IMR-90 (cell line): ENCODE results near the gene ZNF841. TPM values are rescaled to one million over a fixed set of nuclear protein-coding genes. Genes with fewer than 3 reads are reported as not detected.

Experiments used
- ATAC-seq: fragments of 200-7000 bp; cut with Tn5 transposase; 2 replicates; pipeline ENCODE4 v1.9.1; 2020; ENCODE audit warnings: low read depth, mild to moderate bottlenecking, moderate library complexity
- BruUV-seq: library from RNA; stranded (reverse); fragments of 400-500 nt; replicated peaks from 2 replicates; lab custom pipeline; 2021; lab: Mats Ljungman, UMichigan
- CTCF ChIA-PET: fragments of 300-600 bp; formaldehyde crosslinking; extraction: SDS; loops from one replicate; lab custom pipeline; 2021; ENCODE audit warnings: antibody characterized with exemption; lab: Yijun Ruan, JAX
- POLR2A ChIA-PET: fragments of 300-600 bp; sonication (Branson Sonifier 250); formaldehyde crosslinking; loops from one replicate; lab custom pipeline; 2022; ENCODE audit warnings: antibody characterized with exemption; ENCODE audit not compliant: unreplicated experiment; lab: Charles Lee
- DNase-seq: peaks from one replicate; pipeline ENCODE4 v3.0.0; 2013
- H2AFZ ChIP-seq: replicated peaks from 2 replicates; pipeline ENCODE3; 2013; ENCODE audit warnings: low read length, mild to moderate bottlenecking; ENCODE audit not compliant: poor library complexity
- H2AK5ac ChIP-seq: 2 replicates; pipeline ENCODE4 v1.6.1; 2013; ENCODE audit warnings: low read depth, low read length, inconsistent platforms
- H2AK9ac ChIP-seq: replicated peaks from 2 replicates; pipeline ENCODE3; 2013; ENCODE audit warnings: mild to moderate bottlenecking, low read depth, low read length, moderate library complexity; ENCODE audit not compliant: poor library complexity
- H2BK120ac ChIP-seq: 2 replicates; pipeline ENCODE4 v1.6.1; 2013; ENCODE audit warnings: low read depth, low read length, inconsistent platforms
- H2BK15ac ChIP-seq: 3 replicates; pipeline ENCODE4 v1.6.1; 2013; ENCODE audit warnings: low read depth, low read length, inconsistent platforms
- H2BK20ac ChIP-seq: 2 replicates; pipeline ENCODE4 v1.6.1; 2013; ENCODE audit warnings: low read depth, mild to moderate bottlenecking, inconsistent platforms, low read length, moderate library complexity
- H2BK5ac ChIP-seq: 2 replicates; pipeline ENCODE4 v1.6.1; 2013; ENCODE audit warnings: mild to moderate bottlenecking, low read depth, low read length, inconsistent platforms; ENCODE audit not compliant: poor library complexity, severe bottlenecking
- H3K14ac ChIP-seq: replicated peaks from 2 replicates; pipeline ENCODE4 v1.6.1; 2013; ENCODE audit warnings: low read depth, low read length, inconsistent platforms
- H3K18ac ChIP-seq: 2 replicates; pipeline ENCODE4 v1.6.1; 2013; ENCODE audit warnings: low read depth, low read length, control low read depth
- H3K23ac ChIP-seq: 2 replicates; pipeline ENCODE4 v1.6.1; 2013; ENCODE audit warnings: low read depth, low read length, inconsistent platforms
- H3K27ac ChIP-seq: 2 replicates; pipeline ENCODE4 v1.5.1; 2013; ENCODE audit warnings: mild to moderate bottlenecking, control low read depth, low read length; ENCODE audit not compliant: insufficient read depth
- H3K27me3 ChIP-seq: 2 replicates; pipeline ENCODE4 v1.6.1; 2013; ENCODE audit warnings: low read length; ENCODE audit not compliant: control insufficient read depth, insufficient read depth
- H3K36me3 ChIP-seq: 2 replicates; pipeline ENCODE4 v1.6.1; 2013; ENCODE audit warnings: low read length, mixed read lengths; ENCODE audit not compliant: control insufficient read depth, insufficient read depth
- H3K4ac ChIP-seq: 2 replicates; pipeline ENCODE4 v1.6.1; 2013; ENCODE audit warnings: low read depth, low read length, inconsistent platforms
- H3K4me1 ChIP-seq: 2 replicates; pipeline ENCODE4 v1.6.1; 2013; ENCODE audit warnings: low read length, mixed read lengths; ENCODE audit not compliant: control insufficient read depth, insufficient read depth
- H3K4me2 ChIP-seq: 2 replicates; pipeline ENCODE4 v1.6.1; 2013; ENCODE audit warnings: low read depth, mild to moderate bottlenecking, control low read depth, low read length, moderate library complexity
- H3K4me3 ChIP-seq: 2 replicates; pipeline ENCODE4 v1.5.1; 2013; ENCODE audit warnings: low read depth, mild to moderate bottlenecking, control low read depth, low read length, moderate library complexity; ENCODE audit not compliant: insufficient read depth
- H3K56ac ChIP-seq: 2 replicates; pipeline ENCODE4 v1.6.1; 2013; ENCODE audit warnings: low read length, inconsistent platforms; ENCODE audit not compliant: insufficient read depth; ENCODE audit errors: extremely low read depth
- H3K79me1 ChIP-seq, 2 experiments: 2 replicates each; pipeline ENCODE4 v1.6.1; 2013; ENCODE audit warnings: low read length in 2 of 2, inconsistent platforms in 1 of 2, low read depth in 1 of 2
- H3K9ac ChIP-seq: 2 replicates; pipeline ENCODE4 v1.6.1; 2013; ENCODE audit warnings: low read depth, low read length, control low read depth
- H3K9me1 ChIP-seq: 2 replicates; pipeline ENCODE4 v1.6.1; 2013; ENCODE audit warnings: low read length, inconsistent platforms; ENCODE audit not compliant: insufficient read depth
- H3K9me3 ChIP-seq: 2 replicates; pipeline ENCODE4 v1.6.1; 2013; ENCODE audit warnings: low read length; ENCODE audit not compliant: control insufficient read depth, insufficient read depth
- H4K20me1 ChIP-seq: 2 replicates; pipeline ENCODE4 v1.6.1; 2013; ENCODE audit warnings: low read length, inconsistent platforms; ENCODE audit not compliant: insufficient read depth
- H4K5ac ChIP-seq: 2 replicates; pipeline ENCODE4 v1.6.1; 2013; ENCODE audit warnings: mild to moderate bottlenecking, low read depth, low read length, control low read depth
- H4K8ac ChIP-seq, 2 experiments: 2 replicates each; pipeline ENCODE4 v1.6.1; 2013; ENCODE audit warnings: low read depth in 2 of 2, low read length in 2 of 2, control low read depth in 1 of 2, inconsistent platforms in 1 of 2
- H4K91ac ChIP-seq: 2 replicates; pipeline ENCODE4 v1.6.1; 2013; ENCODE audit warnings: low read depth, low read length, inconsistent platforms; ENCODE audit not compliant: insufficient read depth
- BHLHE40 ChIP-seq: fragments of 150-350 bp; IDR thresholded peaks from 2 replicates; pipeline ENCODE4 v1.6.1; 2016; ENCODE audit warnings: mild to moderate bottlenecking, low read depth, low read length
- CEBPB ChIP-seq: IDR thresholded peaks from 2 replicates; pipeline ENCODE4 v1.6.1; 2012; ENCODE audit warnings: low read depth, low read length, improper control_type of control experiment
- CHD1 ChIP-seq: IDR thresholded peaks from 2 replicates; pipeline ENCODE4 v1.6.1; 2012; ENCODE audit warnings: low read depth, low read length, improper control_type of control experiment
- FOS ChIP-seq: fragments of 150-350 bp; IDR thresholded peaks from 2 replicates; pipeline ENCODE4 v1.6.1; 2016; ENCODE audit warnings: low read depth, low read length
- NFE2L2 ChIP-seq: fragments of 150-350 bp; IDR thresholded peaks from 2 replicates; pipeline ENCODE4 v1.6.1; 2016; ENCODE audit warnings: low read depth, mild to moderate bottlenecking, low read length
- RFX5 ChIP-seq: IDR thresholded peaks from 2 replicates; pipeline ENCODE4 v1.8.0; 2012; ENCODE audit warnings: low read depth, mild to moderate bottlenecking, low read length, moderate library complexity
- WGBS, 2 experiments: methylation state at CpG; one replicate each; pipeline versions ENCODE4 v1.1.5 to v1.1.7; 2013; ENCODE audit warnings: missing lambda C conversion rate in 2 of 2; ENCODE audit not compliant: insufficient read length in 1 of 2; ENCODE audit errors: extremely low coverage in 2 of 2; 5-methylcytosine and 5-hydroxymethylcytosine counted together
- dilution Hi-C: fragments of 300-500 bp; cut with HindIII; formaldehyde crosslinking; loops from one replicate; pipeline ENCODE4 v1.14.3; 2018; ENCODE audit warnings: low sequenced_read_pairs; ENCODE audit not compliant: unreplicated experiment
- in situ Hi-C: fragments of 300-500 bp; cut with MboI; formaldehyde crosslinking; loops from 3 replicates; pipeline ENCODE4 v1.14.3; 2019; ENCODE audit warnings: low sequenced_read_pairs, inconsistent platforms, mixed read lengths
- intact Hi-C: fragments of 100-400 bp; cut with micrococcal nuclease; formaldehyde crosslinking; loops from 2 replicates; pipeline ENCODE4 v1.10.0; 2022
- microRNA-seq, 2 experiments: library from miRNA; stranded (forward) in 1 of 2; unstranded in 1 of 2; fragments of 10-50 nt in 1 of 2; fragments of <30 nt in 1 of 2; gene quantifications in 1 of 2; microRNA quantifications in 1 of 2; one replicate each; pipeline versions ENCODE3 to v1.1.0; 2013 to 2020; ENCODE audit not compliant: insufficient read depth in 1 of 2, insufficient read length in 1 of 2, unreplicated experiment in 1 of 2
- polyA plus RNA-seq, 3 experiments: library from polyadenylated mRNA; depleted of rRNA; stranded (reverse); fragments of >200 nt; gene quantifications; 2 replicates each; pipeline ENCODE4 v1.2.3, GENCODE V29; 2012; ENCODE audit warnings: low replicate concordance in 1 of 3
- small RNA-seq, 5 experiments: library from RNA; depleted of rRNA; stranded (forward); fragments of <200 nt; gene quantifications; one replicate each; pipeline ENCODE3, GENCODE V24; 2012
- total RNA-seq: library from RNA; depleted of rRNA; stranded (reverse); fragments of >200 nt; gene quantifications from 2 replicates; pipeline ENCODE4 v1.2.3, GENCODE V29; 2012; rRNA removed

ZNF841 gene
- total and polyA plus RNA-seq, 2 of the 4 experiments (the other 2 are of a cell fraction): 8.5 to 28.9 TPM

- Histone ChIP-seq H2AK5ac (no peak overlapping the region), H3K79me1 (peaks cover 0 to 29% of the 10 kb centered on the region in 2 experiments; a peak in 1 of 4 replicates), H4K20me1 (no peaks in the 10 kb centered on the region), H2AFZ (no peak overlapping the region), H3K18ac (no peak overlapping the region), H3K27me3 (no peaks in the 10 kb centered on the region), H3K4me2 (no peak overlapping the region), H3K4ac (no peak overlapping the region), H2BK15ac (no peak overlapping the region), H2BK20ac (no peak overlapping the region), H4K91ac (no peak overlapping the region), H3K36me3 (peaks cover 63% of the 10 kb centered on the region), H4K8ac (no peak overlapping the region), H2AK9ac (no peak overlapping the region), H3K9ac (no peak overlapping the region), H2BK120ac (no peak overlapping the region), H3K4me1 (no peaks in the 10 kb centered on the region), H3K27ac (no peak overlapping the region), H3K56ac (no peak overlapping the region), H3K23ac (no peak overlapping the region), H3K4me3 (no peak overlapping the region), H3K9me1 (no peaks in the 10 kb centered on the region), H3K14ac (no peak overlapping the region), H4K5ac (no peak overlapping the region), H3K9me3 (peaks cover 26% of the 10 kb centered on the region), H2BK5ac (no peak overlapping the region)
- dilution Hi-C loops: no loop called here
- POLR2A ChIA-PET: no interaction called here
- CTCF ChIA-PET: no interaction called here
- no TSS peak for BruUV-seq
- intact Hi-C loops: no loop called here
- DNase-seq: no peak
- WGBS, 2 experiments: no CpG with 5 or more reads among the region's 4 CpGs
- ATAC-seq: no peak
- no peak for TF ChIP-seq RFX5
- TF ChIP-seq FOS: no peak
- TF ChIP-seq CEBPB: no peak
- TF ChIP-seq BHLHE40: no peak
- TF ChIP-seq CHD1: no peak
- TF ChIP-seq NFE2L2: no peak
- in situ Hi-C loops: no loop called here
Observed at GRCh38 chr19:52020506-52020905, 75.1 kb downstream of the ZNF841 start.

Small RNAs within 50 kb of the gene (microRNA-seq; reads per million reads assigned to microRNA genes)
- gene RPL37P23 (ENCODE audit: insufficient read depth, insufficient read length): not detected

Small RNAs within 50 kb of the gene (small RNA-seq; reads per million reads assigned to genes)
- gene RPL37P23: 0 to 10.8 (median 0) reads per million in 5 experiments

Other genes with a start within 250 kb of the ZNF841 start
- gene ZNF577, start 207.8 kb downstream of the ZNF841 start, total RNA-seq: 2.9 and 4.4 TPM in 2 replicates
- 4.0 and 5.8 TPM in 2 replicates for gene ZNF577, start 207.8 kb downstream of the ZNF841 start, polyA plus RNA-seq (2012; rRNA removed)
- 9.2 and 10.4 TPM in 2 replicates for gene ZNF649, start 190.7 kb downstream of the ZNF841 start, total RNA-seq
- gene ZNF649, start 190.7 kb downstream of the ZNF841 start, polyA plus RNA-seq (2012; rRNA removed): 1.5 and 1.9 TPM in 2 replicates
- gene ZNF613, start 168.3 kb downstream of the ZNF841 start, total RNA-seq: 7.8 and 10.4 TPM in 2 replicates
- gene ZNF613, start 168.3 kb downstream of the ZNF841 start, polyA plus RNA-seq (2012; rRNA removed): 2.3 and 3.3 TPM in 2 replicates
- 12.8 and 14.0 TPM in 2 replicates for gene ZNF350, start 108.9 kb downstream of the ZNF841 start, total RNA-seq
- gene ZNF350, start 108.9 kb downstream of the ZNF841 start, polyA plus RNA-seq (2012; rRNA removed): 3.7 and 4.7 TPM in 2 replicates
- gene ZNF615, start 87.6 kb downstream of the ZNF841 start, total RNA-seq: 9.7 and 10.9 TPM in 2 replicates
- gene ZNF615, start 87.6 kb downstream of the ZNF841 start, polyA plus RNA-seq (2012; rRNA removed): 2.0 and 2.2 TPM in 2 replicates
- 12.4 and 13.9 TPM in 2 replicates for gene ZNF614, start 67.4 kb downstream of the ZNF841 start, total RNA-seq
- 2.5 and 3.4 TPM in 2 replicates for gene ZNF614, start 67.4 kb downstream of the ZNF841 start, polyA plus RNA-seq (2012; rRNA removed)
- 12.4 and 12.8 TPM in 2 replicates for gene ZNF432, start 46.9 kb downstream of the ZNF841 start, total RNA-seq
- gene ZNF432, start 46.9 kb downstream of the ZNF841 start, polyA plus RNA-seq (2012; rRNA removed): 3.2 and 4.5 TPM in 2 replicates
- gene ZNF616, start 44.2 kb upstream of the ZNF841 start, total RNA-seq: 13.3 and 13.6 TPM in 2 replicates
- gene ZNF616, start 44.2 kb upstream of the ZNF841 start, polyA plus RNA-seq (2012; rRNA removed): 2.0 and 2.8 TPM in 2 replicates
- gene ZNF836, start 75.9 kb upstream of the ZNF841 start, total RNA-seq: 4.1 and 5.0 TPM in 2 replicates
- gene ZNF836, start 75.9 kb upstream of the ZNF841 start, polyA plus RNA-seq (2012; rRNA removed): 1.1 and 1.4 TPM in 2 replicates
- 137 and 173 TPM in 2 replicates for gene PPP2R1A, start 94.3 kb upstream of the ZNF841 start, total RNA-seq
- 250 and 292 TPM in 2 replicates for gene PPP2R1A, start 94.3 kb upstream of the ZNF841 start, polyA plus RNA-seq (2012; rRNA removed)
- gene ZNF766, start 173.8 kb upstream of the ZNF841 start, total RNA-seq: 18.9 and 20.4 TPM in 2 replicates
- gene ZNF766, start 173.8 kb upstream of the ZNF841 start, polyA plus RNA-seq (2012; rRNA removed): 3.4 and 4.9 TPM in 2 replicates
- gene ZNF480, start 201.4 kb upstream of the ZNF841 start, total RNA-seq: 10.9 and 22.5 TPM in 2 replicates
- 3.6 and 6.3 TPM in 2 replicates for gene ZNF480, start 201.4 kb upstream of the ZNF841 start, polyA plus RNA-seq (2012; rRNA removed)
- 3.6 TPM in 2 replicates for gene ZNF610, start 240.5 kb upstream of the ZNF841 start, total RNA-seq
- 1.1 and 1.6 TPM in 2 replicates for gene ZNF610, start 240.5 kb upstream of the ZNF841 start, polyA plus RNA-seq (2012; rRNA removed)